Erythroblast (primary cell): Measurements from ENCODE around the gene SAE1.

Source experiments
- GATA1 ChIP-seq: IDR thresholded peaks from 2 replicates; pipeline ENCODE4 v1.6.1; 2011; ENCODE audit warnings: low read depth, mild to moderate bottlenecking, control low read depth, low read length, moderate library complexity
- POLR2A ChIP-seq: IDR thresholded peaks from 2 replicates; pipeline ENCODE4 v1.6.1; 2011; ENCODE audit warnings: mild to moderate bottlenecking, low read length

GRCh38 chr19:47176071-47176626 is 45.5 kb downstream of the SAE1 start:
- TF ChIP-seq POLR2A (no peak), GATA1 (no peak)
